Smooth muscle cell (in vitro differentiated cells): Measurements from ENCODE around the gene ABCA7. TPM values are rescaled to one million over a fixed set of nuclear protein-coding genes. Genes with fewer than 3 reads are reported as not detected.

Experiments used
- DNase-seq: peaks from one replicate; lab custom pipeline; 2025; ENCODE audit not compliant: unreplicated experiment; lab: John Stamatoyannopoulos, UW
- H2AFZ ChIP-seq: fragments of 200-600 bp; sonication (generic); 2 replicates; pipeline ENCODE4 v1.6.0; 2016; ENCODE audit warnings: antibody characterized with exemption, low read depth, mild to moderate bottlenecking
- H3F3A ChIP-seq: fragments of 200-600 bp; sonication (generic); 2 replicates; pipeline ENCODE4 v1.6.0; 2017; ENCODE audit warnings: antibody characterized with exemption, low read depth
- H3K27ac ChIP-seq: fragments of 200-600 bp; sonication (generic); 2 replicates; pipeline ENCODE4 v1.5.1; 2016; ENCODE audit warnings: low read depth, mild to moderate bottlenecking
- H3K27me3 ChIP-seq: fragments of 200-600 bp; sonication (generic); 2 replicates; pipeline ENCODE4 v1.6.1; 2016; ENCODE audit warnings: low read depth, mild to moderate bottlenecking
- H3K36me3 ChIP-seq: fragments of 200-600 bp; sonication (generic); 2 replicates; pipeline ENCODE4 v1.5.1; 2016; ENCODE audit warnings: low read depth
- H3K4me1 ChIP-seq: fragments of 200-600 bp; sonication (generic); 2 replicates; pipeline ENCODE4 v1.5.1; 2016; ENCODE audit warnings: low read depth
- H3K4me2 ChIP-seq: fragments of 200-600 bp; sonication (generic); 2 replicates; pipeline ENCODE4 v1.6.0; 2016; ENCODE audit warnings: mild to moderate bottlenecking
- H3K4me3 ChIP-seq: fragments of 200-600 bp; sonication (generic); 2 replicates; pipeline ENCODE4 v1.5.1; 2016; ENCODE audit warnings: mild to moderate bottlenecking
- H3K79me2 ChIP-seq: fragments of 200-600 bp; sonication (generic); 2 replicates; pipeline ENCODE4 v1.6.0; 2016; ENCODE audit warnings: low read depth, mild to moderate bottlenecking
- H3K9ac ChIP-seq: fragments of 200-600 bp; sonication (generic); 2 replicates; pipeline ENCODE4 v1.6.0; 2016; ENCODE audit warnings: low read depth
- H3K9me3 ChIP-seq: fragments of 200-600 bp; sonication (generic); replicated peaks from 2 replicates; pipeline ENCODE4 v1.5.1; 2016; ENCODE audit warnings: low read depth
- H4K20me1 ChIP-seq: fragments of 200-600 bp; sonication (generic); 2 replicates; pipeline ENCODE4 v1.6.0; 2016; ENCODE audit warnings: low read depth
- CTCF ChIP-seq: fragments of 200-600 bp; sonication (generic); IDR thresholded peaks from 2 replicates; pipeline ENCODE4 v1.5.1; 2017; ENCODE audit warnings: borderline replicate concordance, mild to moderate bottlenecking, antibody characterized with exemption; ENCODE audit not compliant: insufficient read depth, poor library complexity, severe bottlenecking
- WGBS: methylation state at CpG from one replicate; pipeline ENCODE4 v1.1.7; 2016; ENCODE audit warnings: low lambda C conversion rate; 5-methylcytosine and 5-hydroxymethylcytosine counted together
- polyA plus RNA-seq: library from polyadenylated mRNA; unstranded; fragments of >200 nt; fragmentation: Nextera tagmentation; extraction: Ambion mirVana; gene quantifications from 2 replicates; pipeline ENCODE4 v1.2.1, GENCODE V29; 2016
- total RNA-seq: library from RNA; depleted of rRNA; stranded (reverse); fragments of >200 nt; gene quantifications from 2 replicates; pipeline ENCODE4 v1.2.3, GENCODE V29; 2014

Gene ABCA7
- total and polyA plus RNA-seq, 2 experiments from 2014 or later = 4.1 to 11.8 TPM

GRCh38 chr19:1037621-1038064 lies 2.3 kb upstream of the ABCA7 start:
- no peak overlapping the region for H3K9ac ChIP-seq
- H3K27me3 ChIP-seq = no peaks in the 10 kb centered on the region
- peaks cover 6% of the 10 kb centered on the region for H3K4me1 ChIP-seq
- H3K36me3 ChIP-seq = no peaks in the 10 kb centered on the region
- no peak for TF ChIP-seq CTCF
- H3K9me3 ChIP-seq = no peaks in the 10 kb centered on the region
- 83% methylated on average over 22 of the region's 22 CpGs for WGBS
- peaks cover 7% of the 10 kb centered on the region for H3F3A ChIP-seq
- H3K79me2 ChIP-seq = peaks cover 18% of the 10 kb centered on the region
- no peak overlapping the region for H3K4me3 ChIP-seq
- no peak overlapping the region for H3K27ac ChIP-seq
- peaks cover 57% of the 10 kb centered on the region for H4K20me1 ChIP-seq
- no peak overlapping the region for H2AFZ ChIP-seq
- no peak overlapping the region for H3K4me2 ChIP-seq
- DNase-seq = no peak

GRCh38 chr19:1038978-1039645 lies 795 bp upstream of the ABCA7 start:
- Histone ChIP-seq H3K79me2 (peaks cover 10% of the 10 kb centered on the region), H3K9ac (no peak overlapping the region), H3K36me3 (no peaks in the 10 kb centered on the region), H3F3A (no peaks in the 10 kb centered on the region), H3K27me3 (no peaks in the 10 kb centered on the region), H3K4me2 (peak overlapping the region; percentile 87), H3K27ac (peak overlapping the region; percentile 47), H3K4me1 (peaks cover 6% of the 10 kb centered on the region), H4K20me1 (peaks cover 48% of the 10 kb centered on the region), H3K4me3 (peak overlapping the region; percentile 54), H2AFZ (no peak overlapping the region), H3K9me3 (no peaks in the 10 kb centered on the region)
- DNase-seq = no peak
- TF ChIP-seq CTCF = no peak
- WGBS = 71% methylated on average over 22 of the region's 22 CpGs

GRCh38 chr19:1040476-1041271 lies 767 bp downstream of the ABCA7 start:
- whole genome bisulfite sequencing = 9% methylated on average over 27 of the region's 27 CpGs
- no peak overlapping the region for H2AFZ ChIP-seq
- no peak for TF ChIP-seq CTCF
- peaks cover 6% of the 10 kb centered on the region for H3K4me1 ChIP-seq
- H3K9ac ChIP-seq = no peak overlapping the region
- H3F3A ChIP-seq = no peaks in the 10 kb centered on the region
- DNase-seq = peak; percentile 38
- H3K4me2 ChIP-seq = peak overlapping the region; percentile 87
- H3K9me3 ChIP-seq = no peaks in the 10 kb centered on the region
- peaks cover 40% of the 10 kb centered on the region for H4K20me1 ChIP-seq
- H3K36me3 ChIP-seq = no peaks in the 10 kb centered on the region
- H3K4me3 ChIP-seq = peak overlapping the region; percentile 54
- H3K27ac ChIP-seq = no peak overlapping the region
- peaks cover 5% of the 10 kb centered on the region for H3K79me2 ChIP-seq
- H3K27me3 ChIP-seq = no peaks in the 10 kb centered on the region
